Measurements from ENCODE around the gene TMEM258. TPM values are rescaled to one million over a fixed set of nuclear protein-coding genes. Genes with fewer than 3 reads are reported as not detected.
A peak's percentile ranks its signal among the peaks of the same experiment; 100 is the strongest.

The TMEM258 gene
- total and polyA plus RNA-seq, 9 of the 15 experiments (the other 6 are each of a cell fraction or from before 2014, with no cell fraction given), result 97.2 to 856 (median 231) TPM

DNA sequence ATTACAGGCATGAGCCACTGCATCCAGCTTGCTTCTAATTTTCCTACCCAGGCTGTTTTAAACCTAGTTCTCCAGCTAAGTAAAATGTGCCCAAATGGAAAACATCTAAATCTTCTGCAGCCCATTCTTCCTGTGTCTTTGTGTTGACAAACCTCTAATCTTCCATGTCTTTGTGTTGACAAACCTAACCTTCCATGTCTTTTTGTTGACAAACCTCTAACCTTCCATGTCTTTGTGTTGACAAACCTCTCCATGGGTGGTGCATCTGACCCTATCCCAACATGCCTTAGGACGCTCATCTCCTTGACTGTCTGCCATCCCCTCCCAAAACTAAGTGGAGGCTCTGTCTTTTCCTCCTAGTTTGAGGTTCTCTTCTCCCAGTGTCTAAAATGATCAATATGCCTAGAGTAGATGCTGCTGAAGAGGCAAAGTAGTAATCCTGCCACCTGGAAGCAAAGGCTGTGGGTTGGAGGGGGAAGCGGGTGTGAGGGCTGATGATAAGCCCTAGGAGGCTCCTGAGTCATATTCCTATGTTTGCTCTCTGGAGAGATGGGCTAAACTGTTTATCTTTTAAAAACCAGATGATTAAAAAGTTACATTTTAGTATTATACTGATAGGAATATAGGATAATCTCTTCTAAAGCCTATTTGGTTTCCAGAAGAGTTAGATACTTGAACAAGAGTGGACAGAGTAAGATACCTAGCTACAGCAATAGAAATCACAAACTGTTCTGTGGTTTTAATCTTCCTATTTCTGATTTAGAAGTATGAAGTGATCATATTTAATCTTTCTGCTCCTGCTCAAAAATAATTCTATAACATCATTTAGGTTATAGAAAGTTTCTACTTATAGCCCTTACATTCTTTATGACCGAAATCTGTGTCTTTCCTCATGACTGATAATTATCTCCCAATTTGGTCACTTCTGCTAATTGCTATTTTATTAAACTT lies 8.2 kb upstream of the TMEM258 start (continued):
- TF ChIP-seq, protein P1, sequence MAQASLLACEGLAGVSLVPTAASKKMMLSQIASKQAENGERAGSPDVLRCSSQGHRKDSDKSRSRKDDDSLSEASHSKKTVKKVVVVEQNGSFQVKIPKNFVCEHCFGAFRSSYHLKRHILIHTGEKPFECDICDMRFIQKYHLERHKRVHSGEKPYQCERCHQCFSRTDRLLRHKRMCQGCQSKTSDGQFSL (CRISPR knock-in tag; IDR thresholded peaks at IDR 0.05), result no peak
- TF ChIP-seq, protein P1 (tag; IDR thresholded peaks at IDR 0.05), result no peak
- TF ChIP-seq TCF7L2 (IDR thresholded peaks at IDR 0.05; ENCODE audit: low read depth, low read length) (no peak), MEF2A (IDR thresholded peaks at IDR 0.05; ENCODE audit: control insufficient read depth, low read depth, low read length) (peak; percentile 62; the same call in 1 of the 2 replicates), ELF4 (CRISPR knock-in tag; IDR thresholded peaks at IDR 0.05) (no peak), ZNF124 (CRISPR knock-in tag; IDR thresholded peaks at IDR 0.05) (no peak), KDM4B (IDR thresholded peaks at IDR 0.05; ENCODE audit: borderline replicate concordance in 2 of 2, low read depth in 1 of 2) (no peak), ZFPM2 (CRISPR knock-in tag; IDR thresholded peaks at IDR 0.05) (no peak), ZBTB7A (IDR thresholded peaks at IDR 0.05; ENCODE audit: borderline replicate concordance, control insufficient read depth, low read depth, low read length) (no peak), FIP1L1 (IDR thresholded peaks at IDR 0.05; ENCODE audit: low read depth, low read length, poor library complexity, severe bottlenecking) (no peak), JUNB (CRISPR knock-in tag; conservative IDR thresholded peaks at IDR 0.05) (no peak), ATF7 (IDR thresholded peaks at IDR 0.05) (peak; percentile 48; the same call in 1 of the 2 replicates), CBFB (CRISPR knock-in tag; IDR thresholded peaks at IDR 0.05) (no peak), MCM3 (IDR thresholded peaks at IDR 0.05) (no peak), ZNF444 (CRISPR knock-in tag; IDR thresholded peaks at IDR 0.05) (0 out of 2 replicates have a peak, but pooled peaks have one; percentile 34), GTF2F1 (IDR thresholded peaks at IDR 0.05; ENCODE audit: low read depth, low read length) (no peak), ZNF507 (tag; conservative IDR thresholded peaks at IDR 0.05) (no peak), ZBTB8A (IDR thresholded peaks at IDR 0.05; ENCODE audit: partially characterized antibody) (no peak)
- TF ChIP-seq, protein P2, sequence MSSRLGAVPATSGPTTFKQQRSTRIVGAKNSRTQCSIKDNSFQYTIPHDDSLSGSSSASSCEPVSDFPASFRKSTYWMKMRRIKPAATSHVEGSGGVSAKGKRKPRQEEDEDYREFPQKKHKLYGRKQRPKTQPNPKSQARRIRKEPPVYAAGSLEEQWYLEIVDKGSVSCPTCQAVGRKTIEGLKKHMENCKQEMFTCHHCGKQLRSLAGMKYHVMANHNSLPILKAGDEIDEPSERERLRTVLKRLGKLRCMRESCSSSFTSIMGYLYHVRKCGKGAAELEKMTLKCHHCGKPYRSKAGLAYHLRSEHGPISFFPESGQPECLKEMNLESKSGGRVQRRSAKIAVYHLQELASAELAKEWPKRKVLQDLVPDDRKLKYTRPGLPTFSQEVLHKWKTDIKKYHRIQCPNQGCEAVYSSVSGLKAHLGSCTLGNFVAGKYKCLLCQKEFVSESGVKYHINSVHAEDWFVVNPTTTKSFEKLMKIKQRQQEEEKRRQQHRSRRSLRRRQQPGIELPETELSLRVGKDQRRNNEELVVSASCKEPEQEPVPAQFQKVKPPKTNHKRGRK (tag; IDR thresholded peaks at IDR 0.05), result no peak
- TF ChIP-seq, protein P3, sequence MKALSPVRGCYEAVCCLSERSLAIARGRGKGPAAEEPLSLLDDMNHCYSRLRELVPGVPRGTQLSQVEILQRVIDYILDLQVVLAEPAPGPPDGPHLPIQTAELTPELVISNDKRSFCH (CRISPR knock-in tag; IDR thresholded peaks at IDR 0.05), result no peak
- TF ChIP-seq, protein P3 (tag; IDR thresholded peaks at IDR 0.05), result 0 out of 2 replicates have a peak, but pooled peaks have one; percentile 19
- TF ChIP-seq, protein P4, sequence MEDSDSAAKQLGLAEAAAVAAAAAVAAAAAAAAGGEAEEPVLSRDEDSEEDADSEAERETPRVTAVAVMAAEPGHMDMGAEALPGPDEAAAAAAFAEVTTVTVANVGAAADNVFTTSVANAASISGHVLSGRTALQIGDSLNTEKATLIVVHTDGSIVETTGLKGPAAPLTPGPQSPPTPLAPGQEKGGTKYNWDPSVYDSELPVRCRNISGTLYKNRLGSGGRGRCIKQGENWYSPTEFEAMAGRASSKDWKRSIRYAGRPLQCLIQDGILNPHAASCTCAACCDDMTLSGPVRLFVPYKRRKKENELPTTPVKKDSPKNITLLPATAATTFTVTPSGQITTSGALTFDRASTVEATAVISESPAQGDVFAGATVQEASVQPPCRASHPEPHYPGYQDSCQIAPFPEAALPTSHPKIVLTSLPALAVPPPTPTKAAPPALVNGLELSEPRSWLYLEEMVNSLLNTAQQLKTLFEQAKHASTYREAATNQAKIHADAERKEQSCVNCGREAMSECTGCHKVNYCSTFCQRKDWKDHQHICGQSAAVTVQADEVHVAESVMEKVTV (CRISPR knock-in tag; IDR thresholded peaks at IDR 0.05), result no peak
- TF ChIP-seq, protein P5, sequence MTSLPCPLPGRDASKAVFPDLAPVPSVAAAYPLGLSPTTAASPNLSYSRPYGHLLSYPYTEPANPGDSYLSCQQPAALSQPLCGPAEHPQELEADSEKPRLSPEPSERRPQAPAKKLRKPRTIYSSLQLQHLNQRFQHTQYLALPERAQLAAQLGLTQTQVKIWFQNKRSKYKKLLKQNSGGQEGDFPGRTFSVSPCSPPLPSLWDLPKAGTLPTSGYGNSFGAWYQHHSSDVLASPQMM (CRISPR knock-in tag; IDR thresholded peaks at IDR 0.05), result no peak

Measured in K562 (cell line).